ENCODE results near the gene SMIM11. TPM values are rescaled to one million over a fixed set of nuclear protein-coding genes. Genes with fewer than 3 reads are reported as not detected.
"Not testable (repeated sequence)": the region's sequence is repeated elsewhere in the genome, so short reads cannot be mapped to it uniquely, and the experiment has no call there.

The SMIM11 gene
- total RNA-seq, 1 donor: 2.1 TPM

DNA sequence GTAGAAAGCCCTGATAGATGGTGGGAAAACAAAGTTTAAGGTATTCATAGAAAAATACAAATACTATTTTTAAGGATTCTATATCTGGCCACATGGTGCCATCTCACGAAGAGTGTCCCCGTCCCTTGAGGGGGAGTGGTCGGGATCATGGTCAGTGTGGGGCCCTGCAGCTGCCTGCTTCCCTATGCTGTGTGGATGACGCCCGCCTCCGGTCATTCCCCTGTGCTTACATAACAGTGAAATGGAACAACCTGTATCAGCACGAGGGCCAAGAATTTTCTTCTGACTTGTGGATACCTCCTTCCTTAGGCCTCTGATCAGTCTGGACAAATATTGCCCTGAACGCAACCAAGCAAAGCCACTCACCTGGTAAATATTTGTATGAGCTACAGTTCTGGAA lies 52.0 kb downstream of the SMIM11 start:
- not testable (repeated sequence) for H3K4me3 ChIP-seq (ENCODE audit: low read length); H3K4me1 ChIP-seq (ENCODE audit: insufficient read depth, low read length); H3K27me3 ChIP-seq (ENCODE audit: insufficient read depth, low read length)

DNA sequence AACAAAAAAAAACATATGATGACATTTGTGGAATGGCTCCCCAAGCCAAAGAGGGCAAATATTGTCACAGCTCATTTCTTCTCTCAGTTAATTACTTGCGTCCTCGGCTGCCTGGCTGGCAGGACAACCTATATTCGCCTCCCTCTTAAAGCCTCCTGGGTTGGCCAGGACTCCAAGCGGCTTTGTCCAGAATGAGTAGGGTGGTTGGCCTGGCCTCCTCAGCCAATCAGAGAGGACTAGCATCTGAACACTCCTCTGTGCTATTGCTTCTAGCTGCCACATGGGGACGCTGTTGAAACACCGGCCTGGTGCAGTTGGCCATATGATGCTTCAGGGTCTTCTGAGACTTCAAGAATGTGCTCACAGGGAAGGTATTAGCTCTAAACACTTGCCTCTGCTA lies 53.1 kb downstream of the SMIM11 start:
- not testable (repeated sequence) for H3K9me3 ChIP-seq (ENCODE audit: low read depth, low read length); H3K4me3 ChIP-seq (ENCODE audit: low read length); H3K4me1 ChIP-seq (ENCODE audit: insufficient read depth, low read length); H3K27me3 ChIP-seq (ENCODE audit: insufficient read depth, low read length)

More for the DNA sequence above, 52.0 kb downstream of the SMIM11 start:
- H3K9me3 ChIP-seq (ENCODE audit: low read depth, low read length): not testable (repeated sequence)

- H3K4me1 ChIP-seq (ENCODE audit: insufficient read depth, low read length); H3K9me3 ChIP-seq (ENCODE audit: low read depth, low read length); H3K27me3 ChIP-seq (ENCODE audit: insufficient read depth, low read length); H3K4me3 ChIP-seq (ENCODE audit: low read length): not testable (repeated sequence)
Measured at GRCh38 chr21:34429710-34430109, 54.4 kb downstream of the SMIM11 start.

Other genes with a start within 250 kb of the SMIM11 start
- not detected for gene KCNE2, start 11.5 kb upstream of the SMIM11 start, total RNA-seq
- gene SMIM34, start 48.4 kb downstream of the SMIM11 start, total RNA-seq: not detected
- 1.2 TPM for gene KCNE1, start 136.7 kb downstream of the SMIM11 start, total RNA-seq
- gene RCAN1, start 239.6 kb downstream of the SMIM11 start, total RNA-seq: 6.2 TPM